GM11168 (cell line): ENCODE results near the gene MRPL55.

Source experiments
- in situ Hi-C: fragments of 300-500 bp; cut with MboI; formaldehyde crosslinking; loops from one replicate; pipeline ENCODE4 v1.12.0; 2022; ENCODE audit warnings: low sequenced_read_pairs; ENCODE audit not compliant: unreplicated experiment

Gene MRPL55

DNA sequence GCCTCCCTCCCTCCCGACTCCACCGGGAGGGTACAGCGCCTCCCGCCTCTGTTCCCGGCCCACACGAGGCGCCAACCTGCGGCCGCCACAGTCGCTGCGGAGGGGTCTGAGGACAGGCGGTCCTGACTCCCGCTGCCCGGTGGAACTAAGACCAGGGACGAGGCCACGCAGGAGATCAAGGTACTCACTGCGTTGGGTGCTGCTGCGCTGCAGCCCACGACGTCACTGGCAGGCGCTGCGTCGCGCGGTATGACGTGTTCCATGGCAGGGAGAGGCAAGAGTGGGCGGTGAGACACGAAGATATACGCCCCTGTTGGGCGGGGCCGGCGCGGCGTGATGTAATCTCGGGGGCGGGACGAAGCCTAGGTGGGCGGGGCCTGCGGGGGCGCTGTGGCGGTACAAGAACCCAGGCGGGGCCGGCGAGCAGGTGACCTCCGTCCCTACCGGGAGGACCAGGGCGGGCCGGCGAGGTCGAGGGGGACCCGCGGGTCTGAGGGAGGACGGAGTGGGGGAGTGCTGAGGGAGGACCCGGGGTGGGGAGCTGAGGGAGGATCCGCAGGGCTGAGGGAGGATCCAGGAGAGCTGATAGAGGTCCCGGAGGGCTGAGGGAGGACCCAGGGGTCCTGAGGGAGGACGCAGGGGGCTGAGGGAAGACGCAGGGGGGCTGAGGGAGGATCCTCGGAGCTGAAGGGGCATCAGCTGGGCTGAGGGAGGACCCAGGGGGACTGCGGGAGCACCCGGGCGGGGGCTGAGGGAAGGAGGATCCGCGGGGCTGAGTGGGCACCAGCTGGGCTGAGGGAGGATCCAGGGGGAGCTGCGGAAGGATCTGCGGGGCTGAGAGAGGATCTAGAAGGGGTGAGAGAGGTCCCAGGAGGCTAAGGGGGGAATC, at the start of gene MRPL55:
MRPL55 (minus strand) TSS at position 227 of the 889 bp plus-strand sequence. CDS start 1,039 bp downstream, outside the sequence.
- in situ Hi-C loops: no loop called here

DNA sequence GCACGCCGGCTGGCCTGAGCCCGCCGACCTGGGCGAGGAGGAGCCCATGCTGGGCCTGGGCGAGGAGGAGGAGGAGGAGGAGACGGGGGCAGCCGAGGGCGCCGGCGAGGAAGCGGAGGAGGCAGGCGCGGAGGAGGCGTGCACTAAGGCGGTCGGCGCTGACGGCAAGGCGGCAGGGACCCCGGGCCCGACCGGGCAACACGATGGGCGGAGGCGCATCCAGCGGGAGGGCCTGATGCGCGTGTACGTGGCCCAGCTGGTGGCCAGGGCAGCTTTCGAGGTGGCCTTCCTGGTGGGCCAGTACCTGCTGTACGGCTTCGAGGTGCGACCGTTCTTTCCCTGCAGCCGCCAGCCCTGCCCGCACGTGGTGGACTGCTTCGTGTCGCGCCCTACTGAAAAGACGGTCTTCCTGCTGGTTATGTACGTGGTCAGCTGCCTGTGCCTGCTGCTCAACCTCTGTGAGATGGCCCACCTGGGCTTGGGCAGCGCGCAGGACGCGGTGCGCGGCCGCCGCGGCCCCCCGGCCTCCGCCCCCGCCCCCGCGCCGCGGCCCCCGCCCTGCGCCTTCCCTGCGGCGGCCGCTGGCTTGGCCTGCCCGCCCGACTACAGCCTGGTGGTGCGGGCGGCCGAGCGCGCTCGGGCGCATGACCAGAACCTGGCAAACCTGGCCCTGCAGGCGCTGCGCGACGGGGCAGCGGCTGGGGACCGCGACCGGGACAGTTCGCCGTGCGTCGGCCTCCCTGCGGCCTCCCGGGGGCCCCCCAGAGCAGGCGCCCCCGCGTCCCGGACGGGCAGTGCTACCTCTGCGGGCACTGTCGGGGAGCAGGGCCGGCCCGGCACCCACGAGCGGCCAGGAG, 49.3 kb upstream of the MRPL55 start:
- in situ Hi-C loops: no loop called here

DNA sequence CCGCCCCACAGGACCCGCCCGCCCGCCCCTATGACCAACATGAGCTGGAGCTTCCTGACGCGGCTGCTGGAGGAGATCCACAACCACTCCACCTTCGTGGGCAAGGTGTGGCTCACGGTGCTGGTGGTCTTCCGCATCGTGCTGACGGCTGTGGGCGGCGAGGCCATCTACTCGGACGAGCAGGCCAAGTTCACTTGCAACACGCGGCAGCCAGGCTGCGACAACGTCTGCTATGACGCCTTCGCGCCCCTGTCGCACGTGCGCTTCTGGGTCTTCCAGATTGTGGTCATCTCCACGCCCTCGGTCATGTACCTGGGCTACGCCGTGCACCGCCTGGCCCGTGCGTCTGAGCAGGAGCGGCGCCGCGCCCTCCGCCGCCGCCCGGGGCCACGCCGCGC, 48.6 kb upstream of the MRPL55 start:
- in situ Hi-C loops: no loop called here

DNA sequence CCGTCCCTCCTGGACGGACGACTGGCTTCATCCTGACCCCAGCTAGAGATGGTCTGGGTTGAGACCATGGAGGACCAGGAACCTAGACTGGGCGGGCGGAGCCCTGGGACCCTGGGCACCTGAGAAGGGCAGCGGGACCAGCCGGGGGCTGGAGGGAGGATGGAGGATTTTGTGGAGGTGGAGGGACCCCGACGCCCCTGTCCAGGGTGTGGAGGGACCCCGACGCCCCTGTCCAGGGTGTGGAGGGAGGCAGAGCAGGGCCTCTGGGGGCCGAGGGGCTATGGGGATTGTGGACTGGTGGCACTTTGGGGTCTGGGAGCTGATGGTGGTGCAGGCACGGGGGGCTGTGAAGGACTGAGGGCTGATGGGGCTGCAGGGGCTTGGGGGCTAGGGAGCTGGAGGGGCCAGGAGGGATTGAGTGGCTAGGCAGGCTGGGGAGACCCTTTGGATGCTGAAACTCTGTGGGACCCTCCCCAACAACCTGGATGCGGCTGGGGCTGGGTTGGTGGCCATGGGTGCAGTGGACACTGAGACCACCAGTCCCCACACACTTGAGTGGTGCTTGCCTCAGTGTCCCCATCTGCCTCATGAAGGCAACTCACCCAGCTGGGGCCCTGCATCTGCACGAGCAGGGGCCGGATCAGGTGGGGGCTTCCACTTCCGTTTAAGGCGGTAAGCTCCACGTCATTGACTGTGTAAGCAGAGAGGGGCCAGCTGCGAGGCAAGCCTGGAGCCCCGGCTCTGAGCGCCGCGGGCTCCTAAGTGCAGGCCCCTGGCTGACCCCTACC, 48.0 kb upstream of the MRPL55 start:
- in situ Hi-C loops: no loop called here

DNA sequence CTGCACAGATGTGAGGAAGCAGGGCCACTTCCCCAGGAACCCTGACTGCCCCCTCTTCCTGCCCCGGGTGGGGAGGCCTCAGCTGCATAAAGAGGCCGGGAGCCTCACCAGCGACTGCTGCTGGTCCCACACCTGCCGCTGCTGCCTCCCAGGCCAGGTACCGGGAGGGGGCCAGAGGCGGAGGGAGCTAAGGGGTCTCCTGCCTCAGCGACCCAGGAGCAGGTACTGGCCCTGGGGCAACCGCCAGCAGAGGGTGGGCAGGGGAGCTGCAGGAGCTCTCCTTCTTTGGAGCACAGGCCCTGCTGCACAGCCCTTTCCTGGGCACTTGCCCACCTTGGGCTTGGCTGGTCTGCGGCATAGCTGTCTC, 47.4 kb upstream of the MRPL55 start:
- in situ Hi-C loops: no loop called here

DNA sequence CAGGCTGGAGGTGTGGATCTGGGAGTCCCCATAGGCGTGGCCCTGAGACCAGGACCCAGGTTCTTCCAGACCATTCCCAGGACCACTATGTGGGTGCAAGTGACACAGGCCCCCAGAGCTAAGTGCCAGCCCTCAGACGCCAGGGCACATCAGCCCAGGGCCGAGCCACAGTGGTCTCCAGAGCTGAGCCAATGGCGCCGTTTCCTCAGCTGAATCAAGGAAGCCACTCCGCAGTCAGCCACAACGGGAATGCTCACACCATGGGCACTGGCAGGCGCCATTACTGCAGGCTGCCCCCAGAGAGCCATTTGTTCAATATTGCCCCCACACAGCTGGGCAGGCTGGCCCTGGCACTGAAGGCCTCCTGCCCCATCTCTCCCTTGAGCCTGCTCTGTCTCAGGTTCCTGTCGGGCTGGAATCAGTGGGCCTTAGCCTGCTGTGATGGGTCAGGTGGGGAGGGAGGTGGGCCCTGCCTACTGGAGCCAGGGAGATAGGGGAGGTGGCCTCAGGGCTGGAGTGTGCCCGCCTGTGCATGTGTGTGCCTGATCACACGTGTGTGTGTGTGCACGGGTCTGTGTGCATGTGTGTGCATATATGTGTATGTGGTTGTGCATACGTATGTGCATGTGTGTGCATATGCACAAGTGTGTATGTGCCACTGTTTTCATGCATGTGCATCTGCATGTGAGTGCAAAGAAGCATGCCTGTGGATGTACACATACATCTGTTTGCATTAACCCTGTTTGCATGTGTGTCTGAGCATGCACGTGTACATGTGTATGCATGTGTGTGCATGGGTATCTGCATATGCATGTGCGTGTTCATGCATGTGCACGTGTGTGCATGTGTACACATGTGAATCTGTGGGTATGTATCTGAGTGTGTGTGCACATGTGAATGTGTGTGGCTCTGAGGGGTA, 46.8 kb upstream of the MRPL55 start:
- in situ Hi-C loops: no loop called here

DNA sequence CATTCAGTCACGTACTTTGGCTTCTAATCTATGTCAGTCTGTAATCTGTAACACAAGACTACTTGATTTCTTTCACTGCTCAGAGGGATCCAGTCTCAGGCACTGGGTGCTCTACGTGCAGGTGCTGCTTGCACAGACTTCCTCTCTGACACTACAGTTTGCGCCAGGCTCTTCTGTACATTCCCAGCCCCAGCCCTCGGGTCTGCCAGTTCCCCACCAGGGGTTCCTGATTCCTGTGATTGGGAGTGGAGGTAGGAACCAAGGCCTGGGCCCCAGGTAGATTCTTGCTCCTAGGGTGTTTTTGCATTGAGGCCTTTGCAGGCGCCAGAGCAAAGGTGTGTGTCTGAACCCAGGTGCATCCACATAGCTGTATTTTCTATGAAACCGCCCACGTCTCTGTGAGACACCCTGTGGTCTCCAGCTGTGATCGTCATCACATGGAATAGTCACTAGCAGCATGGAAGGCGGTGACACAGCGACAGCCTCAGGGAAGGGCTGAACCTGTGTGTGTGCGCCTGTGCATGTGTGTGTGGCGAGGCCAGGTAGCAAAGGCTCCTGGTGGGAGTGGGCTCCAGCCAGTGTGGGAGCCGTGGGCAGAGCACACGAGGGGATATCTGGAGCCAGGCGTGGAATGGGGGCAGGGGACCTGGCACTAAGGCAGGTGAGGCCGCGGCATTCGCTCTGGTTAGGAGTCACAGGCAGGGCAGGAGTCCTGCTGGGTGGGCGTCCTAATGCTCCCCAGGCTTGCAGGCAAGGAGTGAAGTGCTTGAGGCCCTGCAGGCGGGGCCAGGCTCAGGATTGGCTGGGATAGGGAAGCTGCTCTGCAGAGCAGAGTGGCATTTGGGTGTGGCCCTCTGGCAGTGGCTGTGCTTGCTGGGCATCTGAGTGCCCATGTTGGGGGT, 45.8 kb upstream of the MRPL55 start:
- in situ Hi-C loops: no loop called here

DNA sequence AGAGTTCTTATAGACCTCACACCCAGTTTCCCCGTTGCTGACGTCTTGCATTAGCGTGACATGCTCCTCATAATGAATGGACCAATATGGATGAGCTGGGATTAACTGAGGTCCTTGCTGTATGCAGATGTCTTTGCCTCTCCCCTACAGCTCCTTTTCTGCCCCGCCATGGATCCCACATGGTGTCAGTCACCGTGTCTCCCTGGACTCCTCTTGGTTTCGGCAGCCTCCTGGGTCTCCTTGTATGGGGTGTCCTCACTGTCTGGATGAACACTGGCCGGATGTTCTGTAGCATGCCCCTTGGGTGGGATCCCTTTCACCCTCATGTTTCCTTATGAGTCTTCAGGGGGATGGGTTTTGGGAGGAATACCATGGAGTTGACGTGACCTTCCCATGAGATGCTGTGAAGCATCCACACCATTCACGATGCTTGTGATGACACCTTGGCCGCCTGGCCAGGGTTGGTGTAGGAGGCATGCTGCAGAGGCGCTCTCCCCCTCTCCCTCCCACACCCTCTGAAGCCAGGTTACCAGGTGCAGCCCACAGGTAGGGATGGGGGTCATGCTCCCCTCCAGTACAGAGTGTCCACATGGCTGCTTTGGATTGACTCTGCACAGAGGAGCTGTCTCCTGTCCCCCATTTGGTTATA, 45.0 kb upstream of the MRPL55 start:
- in situ Hi-C loops: no loop called here

DNA sequence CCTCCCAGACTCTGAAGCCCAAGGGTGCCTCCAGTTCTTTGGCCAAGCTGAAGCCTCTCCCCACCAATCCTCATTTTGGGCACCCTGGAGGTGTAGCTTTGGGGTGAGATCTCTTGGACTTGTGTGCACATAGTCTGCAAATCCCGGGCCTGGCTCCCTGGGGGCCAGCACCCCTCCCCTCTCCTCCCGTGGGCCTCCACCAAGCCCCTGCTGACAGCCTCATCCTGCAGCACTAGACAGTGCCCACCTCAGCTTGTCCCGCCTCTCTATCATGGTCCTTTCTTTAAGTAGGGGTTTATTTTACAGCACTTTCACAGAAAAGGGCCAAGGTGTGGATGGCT, 43.8 kb upstream of the MRPL55 start:
- in situ Hi-C loops: no loop called here

DNA sequence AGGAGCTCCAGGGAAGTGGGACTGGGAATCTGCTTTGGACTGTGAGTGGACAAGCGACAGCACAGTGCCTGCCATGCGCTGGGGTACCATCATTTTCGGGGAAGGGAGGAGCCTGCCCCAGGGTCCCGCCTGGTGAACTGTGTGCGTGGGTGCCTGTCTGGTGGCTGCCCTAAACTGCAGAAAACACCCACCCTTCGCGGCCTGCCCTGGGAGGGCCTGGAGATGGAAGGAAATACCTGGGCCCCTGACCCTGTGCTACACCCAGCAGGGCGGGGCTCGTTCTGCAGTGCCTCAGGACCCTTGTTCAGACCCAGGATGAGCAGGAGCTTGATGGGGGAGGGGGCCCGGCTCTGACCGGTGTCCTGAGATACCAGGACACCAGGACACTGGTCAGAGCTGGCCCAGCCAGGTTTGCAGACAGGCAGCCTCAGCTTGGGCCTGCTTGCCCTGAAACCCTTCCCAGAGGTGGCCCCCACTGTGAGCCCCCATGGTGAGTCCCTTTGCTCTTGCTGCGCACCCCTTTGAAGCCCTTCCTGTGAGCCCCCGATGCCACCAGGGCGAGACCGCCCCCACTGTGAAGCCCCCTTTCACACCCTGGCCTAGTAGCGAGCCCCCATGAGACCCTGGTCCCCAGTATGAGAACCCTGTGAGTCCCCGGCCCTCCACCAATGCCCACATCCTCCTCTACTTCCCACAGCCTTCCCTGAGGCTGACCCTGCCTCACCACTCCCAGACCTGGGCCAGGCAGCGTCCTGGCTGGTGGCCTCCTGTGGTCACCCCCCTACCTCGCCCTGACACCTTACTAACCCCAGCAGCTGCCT, 43.2 kb upstream of the MRPL55 start:
- in situ Hi-C loops: no loop called here

DNA sequence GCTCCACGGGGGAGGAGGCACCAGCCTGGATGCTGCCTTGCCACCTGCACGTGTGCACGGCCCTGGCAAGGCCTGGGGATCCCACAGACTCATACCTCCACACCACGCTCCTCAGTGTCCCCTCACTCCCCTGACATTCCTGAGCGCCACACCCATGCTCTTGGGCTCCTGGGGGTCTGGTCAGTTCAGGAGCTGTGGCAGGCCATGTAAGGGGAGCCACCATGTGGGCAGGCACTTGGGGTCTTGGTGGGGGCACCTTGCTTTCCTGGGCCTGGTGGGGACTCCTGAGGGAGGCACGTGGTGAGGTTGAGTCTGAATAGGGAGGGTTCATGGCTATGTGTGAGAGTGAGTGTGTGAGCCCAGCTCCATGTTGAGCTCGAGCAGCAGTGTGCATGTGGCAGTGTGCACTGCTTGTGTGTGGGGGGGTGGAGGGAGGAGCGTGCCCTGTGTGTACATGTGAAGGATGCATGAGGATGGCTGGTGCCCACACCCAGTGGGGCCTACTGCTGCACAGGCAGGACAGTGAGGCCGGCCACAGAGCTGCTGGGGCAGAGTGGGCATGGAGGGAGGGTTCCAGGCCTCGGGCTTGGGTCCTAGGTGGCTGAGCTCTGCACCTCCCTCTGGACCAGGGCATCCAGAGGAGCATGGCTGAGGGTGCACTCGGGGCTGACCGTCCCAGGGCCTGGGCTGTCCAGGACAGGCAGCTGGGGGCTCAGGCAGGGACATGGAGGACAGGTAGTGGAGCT, 42.3 kb upstream of the MRPL55 start:
- in situ Hi-C loops: no loop called here

DNA sequence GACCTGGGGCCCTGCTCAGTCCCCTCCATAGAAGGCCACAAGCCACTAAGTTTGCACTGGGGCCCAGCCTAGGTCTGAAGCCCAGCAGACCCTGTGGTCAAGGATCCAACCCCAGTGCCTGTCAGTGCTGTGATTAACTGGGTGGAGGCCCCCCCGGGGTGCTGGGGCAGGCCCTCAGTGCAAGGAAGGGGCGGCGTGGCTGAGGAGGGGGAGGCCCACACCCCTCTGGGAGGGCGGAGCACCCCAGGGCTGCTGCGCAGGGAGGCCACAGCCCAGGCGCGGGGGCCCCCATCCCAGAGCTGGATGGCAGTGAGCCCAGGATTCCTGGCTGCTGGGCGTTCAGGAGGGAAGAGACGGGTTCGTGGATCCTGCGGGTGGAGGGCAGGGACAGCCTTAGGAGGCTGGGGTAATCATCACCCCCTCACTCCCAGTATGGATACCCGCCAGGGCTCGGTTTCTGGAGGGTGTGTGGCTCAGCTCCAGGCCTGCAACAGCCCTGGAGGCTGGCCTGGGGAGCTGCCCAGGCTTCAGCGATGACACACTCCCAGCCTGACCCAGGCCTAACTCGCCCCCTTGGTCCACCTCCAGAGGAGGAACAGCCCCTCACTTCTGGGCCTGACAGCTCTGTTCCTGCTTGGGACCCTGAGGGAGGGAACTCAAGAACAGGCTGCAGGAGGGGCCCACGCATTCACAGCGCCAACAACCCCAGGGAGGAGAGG, 41.5 kb upstream of the MRPL55 start:
- in situ Hi-C loops: no loop called here

DNA sequence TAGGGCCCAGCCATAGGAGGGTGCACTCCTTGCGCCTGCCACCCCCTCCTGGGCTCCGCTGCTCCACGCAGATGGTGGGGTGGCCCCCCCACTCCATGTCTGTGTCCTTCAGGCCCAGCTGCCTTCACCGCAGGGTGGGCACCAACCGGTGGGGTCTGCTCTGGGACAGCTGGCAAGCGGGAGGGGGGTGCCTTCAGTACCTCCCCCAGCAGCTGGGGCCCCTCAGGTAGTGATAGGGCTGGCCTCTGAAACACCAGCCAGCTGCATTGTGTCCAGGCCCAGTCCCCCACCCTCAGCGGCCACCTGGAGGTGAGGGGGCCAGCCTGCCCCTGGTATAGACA, 41.0 kb upstream of the MRPL55 start:
- in situ Hi-C loops: no loop called here

DNA sequence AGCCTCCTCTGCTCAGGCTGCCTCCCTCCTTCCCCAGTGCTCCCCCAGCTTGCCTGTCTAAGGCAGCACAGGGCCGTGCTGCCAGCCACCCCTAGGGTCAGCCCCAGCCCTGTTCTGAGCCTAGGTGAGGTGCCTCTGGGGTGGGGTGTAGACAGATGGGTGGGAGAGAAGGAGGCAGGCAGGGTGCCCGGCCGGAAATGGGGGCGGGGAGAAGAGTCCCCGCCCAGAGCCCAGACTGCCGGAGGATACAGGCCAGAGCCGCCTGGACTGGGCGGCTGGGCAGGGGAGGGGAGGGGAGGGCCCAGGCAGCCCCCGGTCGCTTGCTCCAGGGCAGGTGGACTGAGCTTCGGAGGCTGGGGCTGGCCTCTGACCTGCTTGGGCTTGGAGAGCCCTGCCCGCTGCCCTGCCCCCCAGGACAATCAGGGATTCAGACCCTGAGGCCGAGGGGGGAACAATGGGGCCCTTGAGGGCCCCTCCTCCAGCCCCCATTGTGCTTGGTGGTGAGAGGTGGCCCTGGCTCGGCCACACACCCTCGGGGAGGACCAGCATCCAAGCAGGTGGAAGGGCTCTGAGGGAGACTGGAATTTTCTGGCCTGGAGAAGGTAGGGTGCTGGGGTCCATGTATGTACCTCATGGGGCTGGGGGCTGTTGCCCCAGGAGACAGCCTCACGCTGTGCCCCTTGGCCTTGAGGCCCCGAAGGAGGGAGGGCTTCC, 40.5 kb upstream of the MRPL55 start, which contains the start of gene GJC2:
GJC2 (plus strand) TSS at position 525 of the 714 bp plus-strand sequence. CDS start 7,829 bp downstream, outside the sequence.
- in situ Hi-C loops: no loop called here

DNA sequence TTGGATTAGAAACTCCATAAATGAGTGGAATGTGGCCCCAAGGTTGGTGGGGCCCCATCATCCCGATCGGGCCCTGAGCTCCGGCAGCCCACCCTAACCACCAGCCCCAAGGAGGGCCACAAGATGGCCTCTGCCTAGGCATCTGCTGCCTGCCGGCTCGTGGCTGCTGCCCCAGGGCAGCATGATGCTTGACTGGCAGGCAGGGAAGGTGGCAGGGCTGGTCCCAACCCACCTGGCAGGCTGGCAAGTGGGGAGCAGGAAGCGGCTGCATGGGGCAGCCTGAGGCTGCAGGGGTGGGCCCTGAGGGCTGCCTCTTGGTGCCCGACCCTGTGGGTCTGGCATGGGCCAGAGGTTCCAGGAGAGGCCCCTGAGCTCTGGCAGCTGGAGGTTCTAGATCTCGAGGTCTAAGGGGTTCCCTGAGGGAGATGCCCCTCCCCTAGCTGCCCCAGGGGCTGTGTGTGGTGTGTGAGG, 39.9 kb upstream of the MRPL55 start:
- in situ Hi-C loops: no loop called here
